HK-2 (cell line): Measurements from ENCODE around the gene NAA20.
"Not testable (repeated sequence)": the region's sequence is repeated elsewhere in the genome, so short reads cannot be mapped to it uniquely, and the experiment has no call there.

ENCODE experiments used
- DNase-seq: peaks from one replicate; pipeline ENCODE4 v3.0.0-alpha.2; 2018; ENCODE audit not compliant: unreplicated experiment

Gene NAA20

DNA sequence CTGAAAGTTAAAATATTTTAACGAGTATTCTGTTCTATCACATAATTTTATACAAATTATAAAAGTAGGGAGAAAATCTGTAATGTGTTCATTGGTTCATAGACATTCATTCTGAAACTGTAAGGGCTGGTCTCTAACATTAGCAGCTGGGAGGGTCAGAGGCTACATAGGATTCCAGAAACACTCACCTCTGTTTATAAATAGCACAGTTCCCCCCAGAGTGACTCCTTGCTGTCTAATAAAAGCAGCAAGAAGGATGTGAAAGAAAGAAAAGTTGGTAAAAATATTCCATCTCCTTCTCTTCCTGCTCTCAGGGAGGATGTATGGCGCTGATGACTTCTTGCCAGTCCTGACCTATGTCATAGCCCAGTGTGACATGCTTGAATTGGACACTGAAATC lies 25.3 kb upstream of the NAA20 start:
- DNase-seq, result no peak

DNA sequence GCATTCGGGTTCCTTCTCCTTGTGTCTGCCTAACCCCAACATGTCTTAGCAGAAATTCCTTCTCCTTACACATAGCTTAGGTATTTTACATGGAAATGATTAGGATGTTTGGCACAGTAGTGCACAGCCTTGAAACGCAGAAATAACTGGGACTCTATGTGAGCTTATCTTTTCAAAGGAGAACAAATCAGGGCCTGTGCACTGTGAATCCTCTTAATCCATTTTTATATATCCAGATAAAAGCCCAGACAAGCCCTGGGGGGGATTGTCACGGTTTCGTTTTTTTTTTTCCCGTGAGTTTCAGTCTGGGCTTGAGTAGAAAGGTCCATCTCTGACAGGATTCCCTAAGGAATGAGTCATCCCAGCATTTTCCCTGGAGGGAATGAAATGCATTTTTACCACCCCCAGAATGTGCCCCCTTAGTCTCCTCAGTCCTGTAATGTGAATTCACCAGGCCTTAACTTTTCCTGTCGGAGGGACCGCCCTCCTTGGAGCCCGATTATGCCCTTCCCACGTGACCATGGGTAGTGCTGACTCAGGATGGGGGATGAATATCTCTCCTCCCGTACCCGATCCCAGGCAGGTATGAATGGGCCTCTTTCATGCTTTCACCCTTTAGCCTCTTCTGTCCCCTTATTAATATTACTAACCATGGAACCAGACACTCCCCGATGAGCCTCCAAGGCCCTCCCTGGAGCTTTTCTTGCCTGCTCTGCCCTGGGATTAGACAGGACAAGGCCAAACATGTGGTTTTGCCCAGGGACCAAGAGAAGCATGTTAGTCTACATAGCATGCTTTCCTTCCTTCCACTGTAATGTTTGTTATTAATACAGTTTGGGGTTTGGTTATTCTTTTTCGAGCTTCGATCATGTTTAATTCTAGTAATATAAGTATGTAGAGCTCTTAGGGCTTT lies 23.9 kb upstream of the NAA20 start:
- DNase-seq, result peak; percentile 89

DNA sequence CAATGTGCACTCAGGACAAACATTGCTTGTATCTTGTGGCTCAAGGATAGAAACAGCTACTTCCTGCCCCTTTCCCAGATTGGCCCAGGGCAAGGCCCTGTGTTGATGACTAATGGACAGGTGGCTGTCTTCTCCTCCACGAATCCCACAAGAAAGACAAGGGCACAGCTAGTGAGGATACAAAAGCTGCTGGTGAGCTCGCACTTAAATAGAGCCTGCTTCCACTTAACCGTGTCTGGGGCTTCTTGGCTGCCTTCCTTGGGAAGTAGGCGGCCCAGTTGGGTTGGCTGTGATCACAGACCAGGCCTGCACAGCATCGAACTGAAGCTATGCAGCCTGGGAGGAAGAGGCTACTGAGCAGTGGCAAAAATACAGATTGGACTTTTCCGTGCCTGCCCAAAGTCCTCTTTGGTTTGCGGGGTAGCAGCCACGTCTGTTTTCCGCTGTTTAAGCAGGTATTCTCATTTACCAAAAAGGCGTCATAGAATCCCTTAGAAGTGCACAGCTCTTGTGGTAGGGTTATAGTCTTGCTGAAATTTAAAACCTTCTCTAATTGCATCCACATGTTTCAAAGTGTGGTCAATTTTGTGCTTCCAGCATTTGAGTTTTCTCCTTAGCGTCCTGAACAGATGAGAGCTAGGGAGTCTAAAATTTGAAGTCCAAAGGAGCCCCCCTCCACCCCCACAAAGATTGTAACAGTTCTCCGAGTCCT lies 23.0 kb upstream of the NAA20 start:
- peak; percentile 73 for DNase-seq

DNA sequence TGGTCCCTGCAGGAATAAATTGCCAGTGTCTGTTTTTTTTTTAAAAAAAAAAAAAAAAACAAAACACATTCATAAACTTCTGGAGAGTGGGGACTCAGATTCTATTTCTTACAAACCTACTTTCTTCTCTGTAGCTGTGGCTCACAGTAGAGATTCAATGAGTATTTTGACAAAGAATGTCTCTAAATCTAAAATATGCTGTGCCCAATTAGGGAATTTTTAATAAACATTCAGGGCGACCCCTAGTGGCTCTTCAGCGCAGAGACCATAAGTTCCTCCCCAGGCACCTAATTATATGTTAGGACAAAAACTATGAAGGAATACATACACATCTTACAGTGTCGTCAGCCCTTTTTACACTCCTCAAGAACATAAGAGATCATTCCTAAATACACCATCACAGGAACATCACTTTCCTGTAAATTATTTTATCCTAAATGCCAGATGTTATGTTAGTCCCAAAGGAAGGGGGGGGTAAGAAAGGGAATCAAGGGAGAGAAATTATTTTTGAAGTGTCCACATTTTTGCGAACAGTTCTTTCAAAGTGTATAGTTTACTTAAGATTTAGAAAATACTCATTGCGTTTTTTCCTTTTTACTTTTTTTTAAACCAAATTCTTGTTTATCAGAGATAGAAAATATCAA lies 21.8 kb upstream of the NAA20 start:
- DNase-seq, result no peak

DNA sequence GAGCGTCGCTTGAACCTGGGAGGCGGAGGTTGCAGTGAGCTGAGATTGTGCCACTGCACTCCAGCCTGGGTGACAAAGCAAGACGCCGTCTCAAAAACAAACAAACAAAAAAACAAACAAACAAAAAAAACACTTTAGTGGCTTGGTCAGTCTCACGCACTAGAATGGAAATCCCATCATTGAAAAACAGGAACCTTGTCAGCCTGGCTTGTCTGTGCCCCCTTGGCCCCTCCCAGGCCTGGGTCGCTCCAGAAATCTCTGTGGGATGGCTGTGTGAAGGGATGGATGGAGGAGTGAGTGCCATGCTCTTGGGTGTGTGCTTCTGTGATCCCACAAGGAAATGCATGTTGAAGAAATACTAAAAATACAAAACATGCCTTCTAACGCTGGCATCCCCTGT lies 20.9 kb upstream of the NAA20 start:
- no peak for DNase-seq

DNA sequence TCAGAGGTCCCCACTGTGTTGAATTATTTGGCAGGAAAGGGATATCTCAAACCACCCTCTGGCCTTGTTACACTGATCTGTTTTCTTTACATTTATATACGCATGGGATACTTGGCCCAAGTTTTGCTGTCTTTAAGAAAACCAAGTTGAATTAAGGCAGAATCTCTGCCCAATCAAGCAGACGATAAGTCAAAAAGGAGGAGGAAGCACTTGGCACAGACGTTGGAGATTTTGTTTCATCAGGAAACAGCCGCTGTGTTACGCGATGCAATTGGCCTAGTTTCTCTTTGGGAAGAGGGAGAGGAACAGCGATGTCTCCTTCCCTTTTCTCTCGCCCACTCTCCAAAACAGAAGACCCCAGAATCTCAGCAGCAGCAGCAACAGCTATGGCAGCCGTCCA lies 20.2 kb upstream of the NAA20 start:
- DNase-seq, result no peak

DNA sequence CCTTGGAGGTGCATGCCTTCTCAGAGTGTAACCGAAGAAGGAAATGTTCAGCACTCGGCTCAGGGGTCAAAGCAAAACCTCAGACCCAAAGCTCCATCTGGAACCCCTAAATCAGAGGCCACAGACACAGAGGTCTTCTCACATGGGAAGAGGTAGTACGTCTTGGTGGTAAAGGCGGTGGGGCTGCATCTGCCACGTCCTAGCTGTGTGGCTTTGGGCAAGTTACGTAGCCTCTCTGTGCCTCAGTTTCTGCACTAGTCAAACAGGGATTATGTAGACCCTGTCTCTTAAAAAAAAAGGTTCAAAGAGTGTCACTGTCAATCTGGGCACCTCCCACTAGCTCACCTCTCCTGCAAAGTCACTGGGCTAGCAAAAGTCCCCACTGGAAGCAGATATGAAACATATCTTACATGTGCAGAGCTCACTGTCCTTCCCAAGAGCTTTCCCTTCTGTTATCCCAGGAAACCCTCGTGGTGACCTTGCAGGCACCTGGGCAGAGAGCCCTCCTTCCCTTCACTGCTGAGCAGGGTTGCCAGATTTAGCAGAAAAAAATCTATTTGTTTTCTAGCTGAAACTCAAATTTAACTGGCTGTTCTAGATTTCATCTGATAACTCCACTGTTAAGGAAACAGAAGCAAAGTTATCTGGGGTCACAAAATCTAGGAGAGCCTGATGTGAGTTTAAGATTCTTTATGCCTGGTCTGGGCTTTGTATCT lies 18.0 kb upstream of the NAA20 start:
- no peak for DNase-seq

DNA sequence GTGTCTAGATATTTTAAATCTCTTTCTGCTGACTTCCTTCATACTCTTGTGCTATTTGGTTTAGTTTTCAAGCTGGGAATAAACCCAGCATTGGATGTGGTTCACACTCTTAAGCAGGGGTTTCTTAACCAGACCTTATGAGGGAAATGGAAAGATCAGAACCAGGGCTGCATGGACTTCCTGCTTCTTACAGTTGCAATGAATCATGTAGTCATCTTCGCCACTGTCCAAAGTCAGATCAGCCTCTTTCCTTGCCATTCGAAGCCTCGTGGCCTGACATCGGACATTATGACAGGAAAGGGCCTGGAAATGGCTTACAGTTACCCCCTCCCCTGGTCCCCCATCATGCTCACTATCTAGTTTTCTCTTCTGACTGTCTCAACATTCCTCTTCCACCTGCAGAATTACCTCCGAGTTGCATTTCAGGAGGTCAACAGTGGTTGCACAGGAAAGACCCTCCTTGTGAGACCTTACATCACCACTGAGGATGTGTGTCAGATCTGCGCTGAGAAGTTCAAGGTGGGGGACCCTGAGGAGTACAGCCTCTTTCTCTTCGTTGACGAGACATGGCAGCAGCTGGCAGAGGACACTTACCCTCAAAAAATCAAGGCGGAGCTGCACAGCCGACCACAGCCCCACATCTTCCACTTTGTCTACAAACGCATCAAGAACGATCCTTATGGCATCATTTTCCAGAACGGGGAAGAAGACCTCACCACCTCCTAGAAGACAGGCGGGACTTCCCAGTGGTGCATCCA lies 16.8 kb upstream of the NAA20 start:
- DNase-seq, result no peak

DNA sequence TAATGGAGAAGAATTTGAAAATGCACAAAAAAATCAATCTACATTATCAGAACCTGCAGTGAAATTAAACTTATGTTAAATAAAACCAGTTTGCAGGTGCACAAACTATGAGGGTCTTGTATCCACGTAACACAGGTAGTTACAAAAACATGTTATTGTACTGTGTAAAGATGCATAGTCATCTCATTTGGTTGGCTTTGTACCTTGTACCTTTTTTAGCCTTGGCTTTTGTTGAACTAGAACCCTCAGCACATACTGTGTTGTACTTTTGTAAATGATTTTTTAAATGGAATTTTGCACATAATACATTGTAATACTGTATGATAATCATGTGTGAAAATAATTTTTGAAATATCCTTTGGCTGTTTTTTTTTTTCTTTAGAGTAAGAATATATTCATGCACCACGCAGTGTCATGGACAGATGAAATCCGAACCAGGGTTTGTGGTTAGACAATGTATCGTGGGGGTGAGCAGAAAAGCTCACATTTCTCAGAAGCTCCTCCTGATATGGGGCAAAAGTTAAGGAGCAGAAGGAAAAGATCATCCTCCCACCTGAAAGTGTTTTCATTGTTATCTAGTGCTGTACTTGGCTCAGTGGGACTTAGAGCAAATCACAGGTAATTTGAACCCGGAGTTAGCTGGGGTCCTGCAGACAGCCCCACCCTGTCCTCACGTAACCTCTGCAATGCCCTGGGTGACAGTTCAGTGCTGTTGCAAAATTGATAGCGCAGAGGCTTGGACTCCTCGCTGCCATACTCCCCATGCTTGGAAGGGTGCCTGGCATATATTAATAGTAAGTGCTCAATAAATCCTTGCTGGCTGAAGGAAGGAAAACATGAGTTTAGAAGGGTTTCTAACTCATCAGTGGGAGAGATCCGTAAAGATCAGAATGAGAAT lies 14.8 kb upstream of the NAA20 start:
- no peak for DNase-seq

DNA sequence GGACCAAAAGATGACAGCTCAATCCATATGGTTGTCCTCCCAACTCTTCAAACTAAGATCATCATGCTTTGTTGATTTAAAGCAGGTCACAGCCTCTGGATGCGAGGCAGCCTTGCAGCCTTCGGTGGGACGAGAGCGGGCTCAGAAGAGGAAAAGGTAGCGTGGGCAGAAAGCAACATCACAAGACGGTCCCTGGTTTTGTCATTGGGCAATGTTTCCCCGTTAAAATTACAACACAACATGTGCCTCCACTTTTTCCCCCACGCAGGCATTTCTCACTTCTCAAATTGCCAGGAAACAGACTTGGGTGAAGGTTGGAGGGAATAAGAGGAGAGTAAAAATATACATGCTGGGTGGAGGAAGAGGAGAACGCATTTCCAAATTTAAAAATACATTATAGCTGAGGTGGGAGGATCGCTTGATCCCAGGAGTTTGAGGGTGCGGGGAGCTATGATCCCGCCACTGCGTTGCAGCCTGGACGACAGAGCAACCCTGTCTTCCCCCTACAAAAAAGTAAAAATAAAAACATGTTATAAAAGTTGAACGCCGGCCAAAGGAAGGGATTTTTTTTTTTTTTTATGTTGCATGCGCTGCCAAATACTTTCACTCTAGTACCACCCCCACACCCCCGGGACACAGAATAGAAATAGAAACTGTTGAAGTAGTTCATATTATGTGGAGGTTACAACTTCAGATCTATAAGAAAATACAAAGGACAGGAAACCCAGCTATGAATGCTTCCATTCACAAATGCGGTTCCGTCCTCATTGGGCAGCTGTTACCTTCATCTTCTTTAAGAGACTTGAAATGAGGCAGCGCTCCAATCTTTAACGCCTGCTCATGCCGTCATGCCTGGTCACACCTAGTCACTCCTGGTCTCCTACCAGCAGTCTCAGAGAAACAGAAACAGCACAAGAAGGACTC lies 13.9 kb upstream of the NAA20 start:
- DNase-seq, result no peak

DNA sequence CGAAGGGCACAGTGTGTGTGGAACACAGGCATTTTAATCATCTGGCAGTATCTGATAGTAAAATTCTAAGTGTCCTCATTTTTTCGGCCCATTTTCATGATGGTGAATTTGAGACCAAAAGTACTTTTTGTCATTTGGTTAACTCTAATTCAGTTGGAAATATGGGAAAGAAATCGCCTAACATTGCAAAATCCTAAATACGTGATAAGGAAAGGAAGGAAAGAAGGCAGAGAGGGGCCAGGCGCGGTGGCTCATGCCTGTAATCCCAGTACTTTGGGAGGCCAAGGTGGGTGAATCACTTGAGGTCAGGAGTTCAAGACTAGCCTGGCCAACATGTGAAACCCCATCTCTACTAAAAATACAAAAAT lies 13.2 kb upstream of the NAA20 start:
- DNase-seq, result not testable (repeated sequence)

DNA sequence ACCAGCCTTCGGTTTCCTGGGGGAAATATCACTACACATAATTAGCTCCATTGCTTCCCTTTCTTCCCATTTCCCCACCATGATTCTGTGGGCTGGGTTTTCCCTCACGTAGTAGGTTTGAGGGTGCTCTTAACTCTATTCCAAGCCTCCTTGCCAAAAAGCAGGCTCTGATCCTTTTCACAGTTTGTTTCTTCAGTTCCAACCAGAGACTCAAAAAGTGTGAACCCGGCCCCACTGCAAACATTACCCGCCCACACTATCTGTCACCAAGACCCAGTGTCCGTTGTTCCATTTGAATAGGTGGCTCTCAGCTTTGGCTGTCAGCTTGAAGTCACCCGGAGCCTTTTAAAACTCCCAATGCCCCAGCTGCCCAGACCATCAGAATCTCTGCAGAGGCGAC lies 11.8 kb upstream of the NAA20 start:
- no peak for DNase-seq

DNA sequence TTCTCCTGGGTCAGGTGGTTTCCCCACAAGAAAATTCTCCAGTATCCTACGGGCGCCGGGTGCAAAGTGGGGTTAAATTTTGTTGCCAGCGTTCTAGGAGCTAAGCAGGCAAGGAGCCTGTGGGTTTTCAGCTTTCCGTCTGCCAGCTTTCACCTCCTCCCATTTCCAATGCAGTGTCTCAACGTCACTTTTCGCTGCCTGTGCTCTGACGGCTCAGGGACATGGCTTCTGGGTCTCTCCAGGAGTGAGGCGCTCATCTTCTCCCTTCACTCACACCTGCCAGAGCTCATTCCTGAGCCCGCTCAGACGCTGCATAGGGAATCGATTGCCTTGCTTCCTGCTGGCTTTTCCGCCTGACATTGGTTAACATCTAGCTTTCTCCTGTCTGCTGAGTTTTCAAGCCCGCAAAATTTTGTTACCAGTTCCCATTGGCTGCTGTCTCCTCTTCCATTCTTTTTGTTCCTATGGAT lies 7.3 kb upstream of the NAA20 start:
- DNase-seq, result no peak

DNA sequence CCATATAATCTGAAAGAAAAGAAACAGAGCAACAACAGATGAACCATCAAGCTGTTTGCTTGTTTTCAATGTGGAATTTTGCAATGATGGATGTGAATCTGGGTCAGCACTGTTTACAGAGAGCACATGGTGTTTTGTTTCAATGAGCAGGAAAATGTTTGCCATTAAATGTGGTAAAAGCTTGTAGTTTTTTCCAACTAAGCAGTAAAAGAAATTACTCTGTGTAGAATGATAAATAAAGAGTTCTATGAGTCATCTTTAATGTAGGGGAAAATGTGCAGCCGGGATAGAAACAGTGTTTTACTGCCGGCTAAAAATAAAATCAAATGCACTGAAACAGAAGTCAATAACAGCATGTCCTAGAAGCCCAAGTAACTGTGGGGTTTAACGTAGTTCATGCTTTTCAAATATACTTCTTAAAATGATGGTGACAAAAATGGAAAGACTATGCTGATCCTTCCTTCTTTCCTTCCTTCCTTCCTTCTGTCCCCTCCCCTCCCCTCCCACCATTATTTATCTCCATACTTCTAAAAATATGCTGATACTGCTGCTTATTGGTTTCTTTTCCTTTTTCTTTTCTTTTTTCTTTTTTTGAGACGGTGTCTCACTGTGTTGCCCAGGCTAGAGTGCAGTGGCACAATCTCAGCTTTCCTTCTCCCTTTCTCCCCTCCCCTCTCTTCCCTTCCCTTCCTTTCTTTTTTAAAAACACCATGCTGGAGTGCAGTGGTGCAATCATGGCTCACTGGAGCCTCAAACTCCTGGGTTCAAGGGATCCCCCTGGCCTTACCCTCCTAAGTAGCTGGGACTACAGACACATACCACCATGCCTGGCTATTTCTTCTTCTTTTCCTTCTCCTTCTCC lies 6.3 kb upstream of the NAA20 start:
- DNase-seq, result no peak

DNA sequence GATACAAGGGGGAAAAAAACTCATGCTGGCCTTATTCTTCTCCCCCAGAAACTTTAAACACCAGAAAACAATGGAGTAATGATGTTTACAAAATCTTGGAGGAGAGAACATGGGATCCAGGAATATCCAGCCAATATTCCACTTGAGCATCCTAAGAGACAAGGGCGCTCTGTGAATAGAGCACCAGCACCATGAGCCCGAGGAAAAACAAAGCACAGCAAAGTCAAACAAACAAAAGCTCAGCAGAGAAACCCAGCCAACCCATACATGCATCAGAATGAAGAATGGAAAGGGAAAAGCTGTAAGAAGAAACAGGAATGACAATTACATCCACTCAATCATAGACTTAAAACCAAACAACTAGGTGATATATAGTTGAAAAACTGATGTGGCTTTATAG lies 4.6 kb upstream of the NAA20 start:
- no peak for DNase-seq

DNA sequence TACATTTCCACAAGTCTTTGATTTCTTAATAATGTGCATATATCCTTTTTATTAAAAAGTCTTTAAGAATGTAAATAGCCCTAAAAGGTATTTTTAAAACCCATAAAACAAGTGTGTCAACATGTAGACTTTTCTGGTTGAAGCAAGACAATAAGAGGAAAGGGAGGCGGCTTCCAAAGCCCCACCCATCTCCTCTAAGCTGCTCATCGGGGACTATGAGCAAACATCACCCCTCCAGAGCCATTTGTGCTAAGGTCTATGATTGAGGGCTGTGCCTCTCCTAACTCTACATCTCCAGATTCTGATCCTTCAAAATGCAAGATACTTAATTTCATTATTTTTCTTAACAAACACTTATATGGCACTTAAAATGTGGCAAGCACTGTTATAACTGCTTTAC lies 2.5 kb upstream of the NAA20 start:
- no peak for DNase-seq

DNA sequence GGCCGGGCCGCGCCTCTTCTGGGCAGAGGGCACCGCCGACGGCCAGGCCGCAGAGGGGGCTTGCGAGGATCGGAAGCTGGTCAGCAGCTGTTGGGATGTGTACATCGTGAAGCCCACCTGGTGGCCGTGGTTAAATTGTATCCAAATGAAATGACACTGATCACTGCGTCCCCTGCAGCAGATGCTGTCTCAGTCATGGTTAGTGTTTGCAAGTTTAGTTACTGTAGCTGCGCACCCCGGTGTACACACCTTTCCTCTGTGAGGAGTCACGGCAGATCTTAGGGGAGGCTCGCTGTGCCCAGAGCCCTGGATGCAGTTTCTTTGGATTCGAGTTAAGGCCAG lies 653 bp downstream of the NAA20 start:
- DNase-seq, result no peak

DNA sequence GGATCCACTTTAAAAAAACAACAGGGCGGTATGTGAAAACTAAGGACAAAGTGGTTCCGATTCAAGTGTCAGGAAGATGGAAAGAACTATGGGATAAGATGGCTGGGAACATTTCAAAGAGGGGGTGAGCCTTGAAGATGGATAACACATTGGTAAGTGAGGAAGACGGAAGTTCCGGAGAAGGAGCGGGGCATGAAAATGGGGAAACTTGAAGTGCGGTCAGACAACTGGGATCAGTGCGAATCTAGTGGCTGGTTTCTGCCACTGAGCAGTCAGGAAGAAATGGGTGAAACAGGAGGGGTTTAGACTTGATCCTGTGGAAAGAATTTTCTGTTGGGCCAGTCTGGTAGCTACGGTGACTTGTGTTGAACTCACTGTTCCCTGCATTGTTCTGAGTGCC lies 1.2 kb downstream of the NAA20 start:
- no peak for DNase-seq
